ENCODE data around the gene SYTL5. TPM values are rescaled to one million over a fixed set of nuclear protein-coding genes. Genes with fewer than 3 reads are reported as not detected.

The SYTL5 gene
- total RNA-seq, 4 donors from 2014 or later, result not detected

GRCh38 chrX:38041237-38041636 lies 34.9 kb downstream of the SYTL5 start:
- 54% methylated on average over 3 of the region's 3 CpGs for WGBS
- DNase-seq (ENCODE audit: extremely low spot score), result no peak
- Histone ChIP-seq H3K4me1 (no peaks in the 10 kb centered on the region), H3K36me3 (no peaks in the 10 kb centered on the region), H3K4me3 (no peak overlapping the region), H3K27ac (replicated peaks in 1 of 4) (no peak overlapping the region), H3K9me3 (no peaks in the 10 kb centered on the region), H3K27me3 (no peaks in the 10 kb centered on the region)
- intact Hi-C loops (cut with DNase I), result no loop called here
- TF ChIP-seq POLR2A (IDR thresholded peaks at IDR 0.05; ENCODE audit: low read depth) (no peak), EP300 (IDR thresholded peaks at IDR 0.05) (no peak), POLR2AphosphoS5 (IDR thresholded peaks at IDR 0.05) (no peak), CTCF (IDR thresholded peaks at IDR 0.05) (no peak)

- TF ChIP-seq CTCF (IDR thresholded peaks at IDR 0.05) (no peak), POLR2AphosphoS5 (IDR thresholded peaks at IDR 0.05) (no peak), POLR2A (IDR thresholded peaks at IDR 0.05; ENCODE audit: low read depth) (no peak), EP300 (IDR thresholded peaks at IDR 0.05) (no peak)
- WGBS, result 45% methylated on average over 3 of the region's 3 CpGs
- intact Hi-C loops (cut with DNase I), result no loop called here
- H3K27ac ChIP-seq (replicated peaks in 1 of 4), result no peak overlapping the region
- DNase-seq (ENCODE audit: extremely low spot score), result no peak
- H3K4me3 ChIP-seq, result no peak overlapping the region
- peaks cover 0 to 13% (median 0%) of the 10 kb centered on the region in 4 donors for H3K9me3 ChIP-seq
- H3K4me1 ChIP-seq, result no peaks in the 10 kb centered on the region
- no peaks in the 10 kb centered on the region for H3K27me3 ChIP-seq
- no peaks in the 10 kb centered on the region for H3K36me3 ChIP-seq
Observed at GRCh38 chrX:38044701-38045100, 38.3 kb downstream of the SYTL5 start.

- Histone ChIP-seq H3K4me3 (no peak overlapping the region), H3K9me3 (peaks cover 0 to 13% (median 0%) of the 10 kb centered on the region in 4 donors), H3K36me3 (no peaks in the 10 kb centered on the region), H3K27me3 (no peaks in the 10 kb centered on the region), H3K27ac (replicated peaks in 1 of 4) (no peak overlapping the region), H3K4me1 (no peaks in the 10 kb centered on the region)
- WGBS, result 67% methylated on average over 3 of the region's 3 CpGs
- no peak for TF ChIP-seq CTCF (IDR thresholded peaks at IDR 0.05)
- TF ChIP-seq POLR2AphosphoS5 (IDR thresholded peaks at IDR 0.05), result no peak
- no peak for TF ChIP-seq POLR2A (IDR thresholded peaks at IDR 0.05; ENCODE audit: low read depth)
- no peak for DNase-seq (ENCODE audit: extremely low spot score)
- intact Hi-C loops (cut with DNase I), result no loop called here
Observed at GRCh38 chrX:38045538-38046096, 39.3 kb downstream of the SYTL5 start.

GRCh38 chrX:38048886-38049285 lies 42.5 kb downstream of the SYTL5 start:
- Histone ChIP-seq H3K4me3 (no peak overlapping the region), H3K27me3 (no peaks in the 10 kb centered on the region), H3K9me3 (peaks cover 0 to 13% (median 0%) of the 10 kb centered on the region in 4 donors), H3K27ac (replicated peaks in 1 of 4) (no peak overlapping the region), H3K36me3 (no peaks in the 10 kb centered on the region), H3K4me1 (no peaks in the 10 kb centered on the region)
- no peak for DNase-seq (ENCODE audit: extremely low spot score)
- 94% methylated on average over 1 of the region's 1 CpG for WGBS
- TF ChIP-seq POLR2A (IDR thresholded peaks at IDR 0.05; ENCODE audit: low read depth) (no peak), EP300 (IDR thresholded peaks at IDR 0.05) (no peak), CTCF (IDR thresholded peaks at IDR 0.05) (no peak), POLR2AphosphoS5 (IDR thresholded peaks at IDR 0.05) (no peak)
- intact Hi-C loops (cut with DNase I), result no loop called here

GRCh38 chrX:38050806-38051205 lies 44.5 kb downstream of the SYTL5 start:
- TF ChIP-seq POLR2A (IDR thresholded peaks at IDR 0.05; ENCODE audit: low read depth), result no peak
- TF ChIP-seq POLR2AphosphoS5 (IDR thresholded peaks at IDR 0.05), result no peak
- TF ChIP-seq EP300 (IDR thresholded peaks at IDR 0.05), result no peak
- no peak for TF ChIP-seq CTCF (IDR thresholded peaks at IDR 0.05)
- Histone ChIP-seq H3K36me3 (no peaks in the 10 kb centered on the region), H3K4me1 (no peaks in the 10 kb centered on the region), H3K4me3 (no peak overlapping the region), H3K27me3 (no peaks in the 10 kb centered on the region), H3K27ac (replicated peaks in 1 of 4) (no peak overlapping the region), H3K9me3 (peaks cover 0 to 13% (median 0%) of the 10 kb centered on the region in 4 donors)
- WGBS, result 32% methylated on average over 1 of the region's 1 CpG
- intact Hi-C loops (cut with DNase I), result no loop called here
- no peak for DNase-seq (ENCODE audit: extremely low spot score)

All from esophagus muscularis mucosa (tissue), 4 donors.